HG02973 (cell line): ENCODE measurements around the gene DUOXA2.
"Not testable (repeated sequence)": the region's sequence is repeated elsewhere in the genome, so short reads cannot be mapped to it uniquely, and the experiment has no call there.

Experiments used
- ATAC-seq: cut with Tn5 transposase; IDR thresholded peaks from one replicate; pipeline ENCODE4 v1.9.1; 2021; ENCODE audit warnings: moderate library complexity; ENCODE audit not compliant: unreplicated experiment

The DUOXA2 gene

DNA sequence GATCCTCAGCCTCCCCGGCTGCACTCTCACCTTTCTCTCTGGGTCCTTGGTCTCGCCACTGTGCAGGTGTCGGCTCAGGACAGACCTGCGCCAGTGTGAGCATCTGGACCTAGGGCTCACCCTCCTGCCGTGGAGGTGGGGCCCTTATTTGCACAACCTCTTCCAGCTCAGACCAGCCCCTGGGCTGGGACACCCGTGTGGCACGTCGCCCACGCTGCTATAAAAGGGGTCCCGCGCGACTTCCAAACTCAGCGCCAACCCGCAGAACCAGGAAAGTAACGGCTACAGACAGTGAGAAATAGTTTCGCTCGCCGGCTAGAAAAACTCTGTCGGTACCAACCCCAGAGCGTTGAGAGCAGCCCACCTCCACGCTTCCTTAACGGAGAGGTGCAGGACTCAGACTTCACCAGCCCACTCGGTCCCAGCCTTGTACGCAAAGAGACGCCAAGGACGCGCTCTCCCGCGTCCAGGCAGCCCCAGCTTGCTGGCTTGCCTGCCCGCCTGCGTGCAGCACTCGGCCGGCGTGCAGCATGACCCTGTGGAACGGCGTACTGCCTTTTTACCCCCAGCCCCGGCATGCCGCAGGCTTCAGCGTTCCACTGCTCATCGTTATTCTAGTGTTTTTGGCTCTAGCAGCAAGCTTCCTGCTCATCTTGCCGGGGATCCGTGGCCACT, at the start of gene DUOXA2, which contains the start of gene DUOX2:
TSS of gene DUOXA2 (plus strand) at position 251 of the 675 bp plus-strand sequence. CDS start at position 531, 280 bp downstream.
TSS of gene DUOX2 (minus strand) at position 97 of the 675 bp plus-strand sequence. CDS start 761 bp downstream, outside the sequence.
- ATAC-seq, result no peak

DNA sequence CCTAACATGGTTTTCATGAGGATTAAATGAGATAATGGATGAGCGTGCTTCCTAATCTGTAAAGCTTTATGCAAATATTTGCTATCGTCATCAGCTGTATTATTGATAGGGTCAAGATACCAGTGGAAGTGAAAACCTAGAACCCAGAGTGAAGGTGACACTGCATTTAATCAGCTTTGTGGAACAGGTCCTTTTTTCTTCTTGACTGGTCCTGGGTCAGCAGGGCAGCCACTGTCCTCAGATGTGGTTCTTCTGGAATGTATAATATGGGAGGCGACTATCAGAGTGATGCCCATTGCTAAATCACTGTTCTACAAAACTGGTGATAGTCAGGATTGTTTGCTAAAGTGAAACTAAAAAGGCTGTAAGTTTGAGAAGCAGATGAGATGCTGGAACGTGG, 49.7 kb upstream of the DUOXA2 start:
- no peak for ATAC-seq

DNA sequence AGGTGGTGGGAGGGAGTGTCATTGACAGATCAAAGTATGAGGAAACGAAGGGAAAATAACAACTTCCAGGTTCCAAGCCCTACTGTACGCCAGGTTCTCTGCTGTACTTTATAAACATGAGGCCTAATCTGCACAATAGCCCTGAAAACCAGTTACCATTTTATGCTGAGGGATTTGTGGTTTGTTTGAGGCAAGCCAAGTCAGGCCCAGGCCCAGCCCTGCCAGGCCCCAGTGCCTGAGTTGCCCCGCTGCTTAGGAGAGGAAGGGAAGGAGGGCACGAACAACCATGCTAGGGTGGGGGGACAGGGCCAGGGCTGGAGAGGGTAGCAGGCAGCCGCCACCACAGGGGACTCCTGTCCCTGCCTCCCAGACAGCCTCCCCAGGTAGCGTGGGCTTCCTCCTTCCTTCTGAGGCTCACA, 44.2 kb upstream of the DUOXA2 start:
- not testable (repeated sequence) for ATAC-seq

- ATAC-seq, result not testable (repeated sequence)
These were observed 40.5 kb upstream of the DUOXA2 start for GRCh38 chr15:45073602-45074001.

DNA sequence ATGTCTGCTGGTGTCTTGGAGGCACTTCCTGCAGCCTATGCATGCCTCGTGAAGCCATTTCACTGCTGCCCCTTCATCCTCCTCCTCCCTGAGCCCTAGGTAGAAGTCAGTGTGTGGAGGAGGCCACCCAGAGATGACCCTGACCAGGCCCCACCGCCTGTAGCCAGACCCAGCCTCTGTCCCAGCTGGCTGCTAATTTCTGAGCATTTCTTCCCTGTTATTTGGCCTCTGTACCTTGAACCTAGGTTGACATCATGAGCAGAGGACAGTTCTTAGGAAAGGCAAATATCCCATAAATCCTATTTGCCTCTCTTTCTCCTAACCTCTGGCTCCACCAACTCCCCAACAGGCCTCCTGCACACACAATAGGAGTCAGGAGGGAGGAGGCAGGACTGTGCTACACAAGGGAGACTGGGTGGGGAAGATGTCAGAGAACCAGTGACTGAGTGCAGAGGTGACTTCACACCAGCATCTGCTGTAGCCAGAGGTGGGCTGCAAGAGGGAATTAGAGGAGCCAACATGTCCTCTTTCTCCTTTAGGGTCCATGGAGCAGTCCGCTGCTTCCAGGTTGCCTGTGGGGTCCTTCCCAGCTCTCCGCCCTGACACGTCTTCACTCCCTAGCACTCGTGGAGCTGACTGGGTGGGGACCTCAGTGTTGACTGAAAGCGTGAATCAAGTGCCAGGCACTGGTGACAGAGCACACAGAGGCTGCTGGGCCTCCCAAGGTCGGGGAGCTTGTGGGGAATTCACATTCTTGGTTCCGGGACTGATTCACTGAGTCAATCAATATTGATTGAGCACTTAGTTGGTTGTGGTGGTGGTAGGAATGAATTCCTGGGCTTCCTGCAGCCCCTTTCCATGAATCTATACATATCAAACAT, 38.4 kb upstream of the DUOXA2 start:
- ATAC-seq, result not testable (repeated sequence)

DNA sequence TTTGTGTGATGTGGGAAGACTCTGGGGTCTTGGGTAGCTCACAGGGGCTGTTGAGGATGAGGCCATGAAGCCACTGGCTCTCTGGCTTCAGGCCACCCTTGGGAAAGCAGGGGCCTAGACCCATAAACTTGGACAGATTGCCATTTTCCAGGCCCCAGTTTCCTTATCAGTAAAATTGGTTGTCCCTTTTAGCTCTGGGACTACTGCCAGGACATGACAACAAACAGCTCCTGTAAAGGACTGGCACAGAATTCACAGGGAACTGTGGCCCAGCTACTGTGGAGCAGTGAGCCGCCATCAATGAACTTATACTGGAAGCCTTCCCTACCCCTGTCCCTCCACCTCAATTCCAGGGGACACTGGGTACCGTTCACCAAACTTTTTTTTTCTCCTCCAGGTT, 36.7 kb upstream of the DUOXA2 start:
- not testable (repeated sequence) for ATAC-seq

GRCh38 chr15:45079201-45079600, 34.9 kb upstream of the DUOXA2 start:
- ATAC-seq, result not testable (repeated sequence)

DNA sequence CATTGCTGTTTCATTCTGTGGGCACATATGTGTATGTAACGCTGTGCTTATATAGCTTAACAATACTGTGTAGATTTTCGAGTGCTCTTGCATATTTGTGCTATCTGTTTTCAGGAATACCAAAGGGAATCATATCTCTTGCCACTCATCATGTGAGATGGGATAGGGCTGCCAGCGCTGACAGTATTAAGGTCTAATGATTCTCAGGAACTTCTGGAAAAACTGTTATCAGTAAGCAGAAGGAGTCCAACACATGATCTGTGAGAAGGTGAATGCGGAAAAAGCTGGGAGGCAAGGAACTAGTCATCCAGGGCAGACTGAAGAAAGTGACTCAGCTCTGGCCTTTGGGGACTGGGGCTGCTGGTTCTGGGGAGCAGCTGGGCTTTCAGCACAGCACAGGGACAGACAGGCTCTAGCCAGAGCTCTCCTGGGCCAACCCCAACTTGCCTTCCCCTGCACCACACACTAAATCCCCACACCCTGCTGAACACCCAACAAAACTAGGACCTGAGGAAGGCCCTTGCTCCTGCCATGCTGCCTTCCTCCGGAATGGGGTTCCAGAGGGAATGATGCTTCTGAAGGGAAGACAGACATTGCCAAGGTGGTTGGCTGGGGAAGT, 34.4 kb upstream of the DUOXA2 start:
- ATAC-seq, result not testable (repeated sequence)

GRCh38 chr15:45080593-45080992, 33.5 kb upstream of the DUOXA2 start:
- ATAC-seq, result not testable (repeated sequence)

- not testable (repeated sequence) for ATAC-seq
These were observed 31.7 kb upstream of the DUOXA2 start for GRCh38 chr15:45082412-45082811.

DNA sequence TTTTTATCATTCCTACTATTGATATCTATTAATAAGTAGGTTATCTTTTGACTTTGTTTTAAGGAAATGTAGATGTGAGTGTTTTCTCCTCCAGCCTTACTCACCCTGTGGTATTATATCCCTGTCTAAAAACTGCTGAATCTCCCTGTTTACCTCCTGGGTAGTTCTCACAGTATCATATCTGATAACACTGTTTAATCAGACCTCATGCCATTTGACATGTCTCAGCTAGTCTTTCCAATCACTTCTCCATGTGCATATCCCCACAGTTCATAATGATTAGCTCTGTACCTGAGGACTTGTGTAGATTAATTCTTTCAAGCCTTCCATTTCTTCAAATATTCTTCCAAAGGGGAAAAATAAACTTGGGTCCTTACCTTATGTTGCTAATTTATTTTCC, 30.9 kb upstream of the DUOXA2 start:
- ATAC-seq, result no peak

DNA sequence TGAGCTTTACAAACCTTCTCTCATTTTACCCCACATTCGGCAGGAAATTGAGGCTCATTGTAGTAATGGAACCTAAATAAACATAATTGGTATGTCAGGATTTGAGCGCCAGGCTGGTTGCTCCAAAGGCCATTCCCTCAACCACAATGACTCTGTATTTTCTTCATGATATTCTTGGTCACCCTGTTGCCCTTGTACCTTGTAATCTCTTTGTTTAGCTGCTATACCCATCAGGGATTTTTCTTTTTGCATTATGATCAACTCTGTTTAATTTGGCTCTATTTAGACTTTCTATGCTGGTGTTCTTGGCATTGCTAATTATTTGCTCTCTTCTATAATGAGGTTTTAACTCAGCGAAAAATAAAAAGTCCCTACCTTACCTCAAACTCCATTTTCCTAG, 30.0 kb upstream of the DUOXA2 start:
- ATAC-seq, result no peak

- ATAC-seq, result no peak
These were observed 26.6 kb upstream of the DUOXA2 start for GRCh38 chr15:45087513-45087912.

DNA sequence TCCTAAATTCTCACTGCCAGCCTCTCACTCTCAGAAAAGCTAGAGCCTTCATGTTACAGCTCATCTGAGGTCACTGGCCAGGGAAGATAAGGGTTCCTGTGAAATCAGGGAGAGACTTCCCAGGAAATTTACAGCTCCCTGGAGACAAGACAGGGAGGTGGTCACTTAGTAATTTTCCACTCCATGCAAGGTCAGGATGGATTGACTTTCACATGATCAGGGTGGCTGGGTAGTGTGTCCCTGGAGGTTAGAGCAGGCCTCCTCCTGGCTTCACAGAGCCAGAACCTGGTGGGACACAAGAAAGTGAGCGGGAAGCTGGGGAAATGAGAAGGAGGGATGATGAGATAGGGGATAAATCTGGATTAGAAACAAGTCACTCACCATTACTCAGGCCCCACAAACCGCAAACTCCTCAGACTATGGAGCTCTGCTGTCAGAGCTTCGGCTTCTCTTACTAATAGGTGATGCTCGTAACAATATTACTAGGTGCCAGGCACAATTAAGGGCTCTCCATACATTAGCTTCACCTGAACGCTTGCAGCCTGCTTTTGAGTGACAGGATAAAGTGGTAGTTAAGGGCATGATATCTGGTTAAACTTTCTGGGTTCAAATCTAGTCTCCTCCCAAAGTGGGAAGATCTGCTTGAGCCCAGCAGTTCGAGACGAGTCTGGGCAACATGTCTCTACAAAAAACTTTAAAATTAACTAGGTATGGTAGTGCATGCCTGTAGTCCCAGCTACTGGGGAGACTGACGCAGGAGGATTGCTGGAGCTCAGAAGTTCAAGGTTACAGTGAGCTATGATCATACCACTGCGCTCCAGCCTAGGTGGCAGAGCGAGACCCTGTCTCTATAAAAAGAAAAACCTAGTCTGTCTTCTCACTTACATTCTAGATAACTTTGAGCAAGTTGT, 25.1 kb upstream of the DUOXA2 start:
- ATAC-seq, result no peak

- ATAC-seq, result no peak
These were observed 24.3 kb upstream of the DUOXA2 start for GRCh38 chr15:45089712-45090373.

DNA sequence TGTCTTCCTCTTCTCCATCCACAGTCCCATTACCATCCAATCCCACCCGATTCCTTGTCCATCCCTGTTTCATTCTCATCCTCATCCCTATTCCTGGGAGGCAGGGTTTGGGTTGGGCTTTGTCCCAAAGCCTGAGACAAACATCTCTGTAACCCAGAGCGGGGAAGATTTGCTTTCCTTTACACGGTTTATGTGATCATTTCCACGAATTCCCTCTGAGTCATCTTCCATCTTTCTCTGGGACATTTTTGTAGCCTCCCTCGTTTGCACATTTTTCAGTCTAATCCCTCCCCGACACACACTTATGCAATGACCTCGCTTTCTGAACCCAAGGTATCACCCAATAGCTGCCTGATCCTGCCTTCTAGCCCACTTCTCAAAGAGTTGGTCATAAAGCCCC, 23.0 kb upstream of the DUOXA2 start:
- ATAC-seq, result no peak

DNA sequence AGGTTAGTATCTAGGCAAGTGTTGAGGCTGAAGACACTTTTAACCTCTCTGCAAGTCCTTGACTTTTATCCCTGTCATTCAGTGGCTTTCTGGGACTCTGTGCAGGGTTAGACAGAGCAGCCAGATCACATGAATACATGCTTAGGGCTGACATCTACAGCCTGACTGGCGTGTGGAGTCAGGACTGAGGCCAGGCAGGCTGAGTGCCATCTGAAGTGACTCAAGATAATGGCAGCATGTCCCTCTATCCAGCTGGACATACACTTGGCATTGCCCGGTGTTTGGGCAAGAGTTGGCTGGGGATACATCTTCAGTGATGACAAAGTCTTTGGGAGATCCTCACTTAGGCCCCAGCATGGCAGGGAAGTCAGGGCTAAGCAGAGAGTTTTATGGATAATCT, 22.6 kb upstream of the DUOXA2 start:
- ATAC-seq, result no peak

DNA sequence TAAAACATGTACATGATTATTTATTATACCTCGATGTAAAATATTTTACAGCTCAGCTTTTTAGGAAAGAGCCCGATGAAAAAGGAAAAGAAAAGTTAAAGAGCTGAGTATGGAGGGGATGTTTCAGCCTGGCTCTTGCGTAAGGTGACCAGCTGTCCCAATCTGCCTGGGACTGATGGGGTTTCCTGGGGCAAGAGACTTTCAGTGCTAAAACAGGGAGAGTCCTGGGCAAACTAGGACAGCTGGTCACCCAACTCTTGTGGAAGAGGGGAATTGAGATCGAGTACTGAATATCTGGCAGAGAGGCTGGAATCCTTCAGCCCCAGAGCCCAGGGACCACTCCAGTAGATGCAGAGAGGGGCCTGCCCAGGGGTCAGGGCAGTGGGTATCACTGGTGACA, 21.1 kb upstream of the DUOXA2 start:
- ATAC-seq, result no peak

- no peak for ATAC-seq
These were observed 20.3 kb upstream of the DUOXA2 start for GRCh38 chr15:45093622-45094357.
